Measurements from ENCODE around the gene COPG2. TPM values are rescaled to one million over a fixed set of nuclear protein-coding genes. Genes with fewer than 3 reads are reported as not detected.
A peak's percentile ranks its signal among the peaks of the same experiment; 100 is the strongest.

Gene COPG2
- total and polyA plus RNA-seq, 12 donors: 5.3 to 27.2 (median 22.9) TPM

- peaks cover 0 to 88% (median 14%) of the 10 kb centered on the region in 7 donors for H3K27me3 ChIP-seq
- no peak for TF ChIP-seq CTCF (IDR thresholded peaks at IDR 0.05)
- H3K36me3 ChIP-seq: no peaks in the 10 kb centered on the region
- intact Hi-C loops (cut with DNase I): loop anchor here in 6 of 10 donors (5.0 to 10.0 kb wide), 5 partner anchors 198 to 246 kb away; partner anchors contain the start of gene CPA4 (in 1 of the 6)
- peaks cover 4 to 51% (median 30%) of the 10 kb centered on the region in 9 donors for H3K4me1 ChIP-seq
- H3K9me3 ChIP-seq: peaks cover 0 to 7% (median 0%) of the 10 kb centered on the region in 11 donors
- no peak for ATAC-seq
- H3K4me3 ChIP-seq: peak overlapping the region in 9 of 10 donors; percentile 30 to 57 (median 48)
- peak overlapping the region in 1 of 10 donors; percentile 36 for H3K27ac ChIP-seq
- 66 to 68% methylated on average over 21 of the region's 21 CpGs for WGBS, 2 donors
- DNase-seq: no peak
Observed at GRCh38 chr7:130490311-130490791, 178.2 kb downstream of the COPG2 start.

- no peak for TF ChIP-seq CTCF (IDR thresholded peaks at IDR 0.05)
- no peak overlapping the region for H3K27ac ChIP-seq
- H3K36me3 ChIP-seq: no peaks in the 10 kb centered on the region
- ATAC-seq (no peak), DNase-seq (no peak)
- H3K9me3 ChIP-seq: peaks cover 0 to 7% (median 0%) of the 10 kb centered on the region in 11 donors
- H3K27me3 ChIP-seq: peaks cover 0 to 94% (median 22%) of the 10 kb centered on the region in 7 donors
- intact Hi-C loops (cut with DNase I): loop anchor here in 7 of 10 donors (5.0 to 10.0 kb wide), 5 partner anchors 65 to 235 kb away; no protein-coding TSS in a partner anchor
- H3K4me3 ChIP-seq: no peak overlapping the region
- WGBS, 2 donors: 64 to 66% methylated on average over 10 of the region's 10 CpGs
- H3K4me1 ChIP-seq: peaks cover 4 to 51% (median 30%) of the 10 kb centered on the region in 9 donors
Observed at GRCh38 chr7:130489140-130489983, 179.2 kb downstream of the COPG2 start.

- Histone ChIP-seq H3K4me3 (no peak overlapping the region), H3K27ac (no peak overlapping the region), H3K36me3 (no peaks in the 10 kb centered on the region), H3K9me3 (peaks cover 0 to 7% (median 0%) of the 10 kb centered on the region in 11 donors), H3K27me3 (peaks cover 0 to 88% (median 29%) of the 10 kb centered on the region in 7 donors), H3K4me1 (peaks cover 4 to 51% (median 30%) of the 10 kb centered on the region in 9 donors)
- TF ChIP-seq CTCF (IDR thresholded peaks at IDR 0.05): no peak
- WGBS, 2 donors: 69 to 74% methylated on average over 7 of the region's 7 CpGs
- intact Hi-C loops (cut with DNase I): loop anchor here in 7 of 10 donors (5.0 to 10.0 kb wide), 5 partner anchors 64 to 236 kb away; no protein-coding TSS in a partner anchor
- DNase-seq (no peak), ATAC-seq (no peak)
Observed at GRCh38 chr7:130488392-130489139, 180.0 kb downstream of the COPG2 start.

GRCh38 chr7:130486954-130487436 is 181.6 kb downstream of the COPG2 start:
- ATAC-seq (peak in 1 of 8 donors; percentile 45), DNase-seq (no peak)
- H3K27me3 ChIP-seq: peaks cover 0 to 77% (median 32%) of the 10 kb centered on the region in 7 donors
- no peak overlapping the region for H3K27ac ChIP-seq
- no peaks in the 10 kb centered on the region for H3K9me3 ChIP-seq
- 39 to 44% methylated on average over 6 of the region's 6 CpGs for WGBS, 2 donors
- TF ChIP-seq CTCF (IDR thresholded peaks at IDR 0.05): no peak
- intact Hi-C loops (cut with DNase I): loop anchor here in 7 of 10 donors (1.0 to 10.0 kb wide), 6 partner anchors 62 to 238 kb away; no protein-coding TSS in a partner anchor
- H3K4me3 ChIP-seq: peak overlapping the region in 8 of 10 donors; percentile 52 to 62 (median 54)
- no peaks in the 10 kb centered on the region for H3K36me3 ChIP-seq
- H3K4me1 ChIP-seq: peaks cover 4 to 39% (median 20%) of the 10 kb centered on the region in 9 donors
